Endometrial microvascular endothelial cells (primary cell): ENCODE measurements around the gene IGFL3. TPM values are rescaled to one million over a fixed set of nuclear protein-coding genes. Genes with fewer than 3 reads are reported as not detected.
"Not testable (repeated sequence)": the region's sequence is repeated elsewhere in the genome, so short reads cannot be mapped to it uniquely, and the experiment has no call there.

Source experiments
- in situ Hi-C: cut with HindIII; loops from 2 replicates; pipeline ENCODE4 v1.10.0; 2017; ENCODE audit warnings: low sequenced_read_pairs, low pct_unique_long_range_greater_than_20kb; ENCODE audit errors: inconsistent ontology term
- total RNA-seq: library from RNA; depleted of rRNA; stranded (reverse); fragments of >200 nt; gene quantifications from one replicate; pipeline ENCODE4 v1.2.3, GENCODE V29; 2015; ENCODE audit errors: inconsistent ontology term

The IGFL3 gene
- total RNA-seq, 1 donor from 2014 or later, result not detected

DNA sequence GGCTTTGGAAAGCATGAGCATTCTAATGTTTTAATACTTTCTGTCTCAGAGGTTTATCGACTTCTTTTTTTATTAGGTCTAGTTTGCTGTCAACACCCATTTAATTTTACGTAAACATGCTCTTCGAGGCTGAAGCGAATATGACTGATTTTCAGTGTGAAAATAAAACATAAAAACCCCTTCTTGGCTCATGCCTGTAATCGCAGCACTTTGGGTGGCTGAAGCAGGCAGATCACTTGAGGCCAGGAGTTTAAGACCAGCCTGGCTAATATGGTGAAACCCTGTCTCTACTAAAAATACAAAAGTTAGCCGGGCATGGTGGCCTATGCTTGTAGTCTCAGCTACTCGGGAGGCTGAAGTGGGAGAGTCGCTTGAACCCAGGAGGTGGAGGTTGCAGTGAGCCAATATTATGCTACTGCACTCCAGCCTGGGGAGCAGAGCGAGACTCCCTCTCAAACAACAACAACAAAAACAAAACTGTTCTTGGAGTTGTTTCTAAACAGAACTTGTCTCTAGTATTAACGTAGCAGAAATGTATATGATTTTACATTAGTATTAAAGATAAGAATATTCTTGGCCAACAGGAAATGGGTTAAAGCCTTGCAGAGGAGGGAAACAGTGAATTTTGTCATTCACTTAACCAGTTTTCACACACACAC, 7.1 kb upstream of the IGFL3 start:
- in situ Hi-C loops, result no loop called here

GRCh38 chr19:46126086-46126580, 1.6 kb upstream of the IGFL3 start:
- in situ Hi-C loops, result no loop called here

GRCh38 chr19:46125447-46125846, 959 bp upstream of the IGFL3 start:
- in situ Hi-C loops, result no loop called here

DNA sequence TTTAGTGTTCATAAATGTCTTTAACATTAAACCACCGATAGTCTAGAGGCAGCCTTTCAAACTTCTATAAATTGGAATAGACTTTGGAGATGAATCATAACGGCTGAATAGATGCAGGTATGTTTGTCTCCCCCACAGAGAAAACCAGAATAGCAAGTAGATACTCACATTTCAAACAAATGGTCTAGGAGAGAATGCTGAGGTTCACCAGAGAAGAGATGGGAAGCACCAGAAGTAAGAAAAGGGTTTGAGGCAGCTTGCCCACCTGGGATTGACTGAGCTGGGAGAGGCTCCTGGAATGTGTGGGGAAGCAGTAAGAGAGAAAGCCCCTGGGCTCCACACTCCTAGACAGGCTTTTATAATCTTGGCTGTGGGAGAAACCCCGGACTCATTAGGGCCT, 6.4 kb downstream of the IGFL3 start:
- in situ Hi-C loops, result no loop called here

DNA sequence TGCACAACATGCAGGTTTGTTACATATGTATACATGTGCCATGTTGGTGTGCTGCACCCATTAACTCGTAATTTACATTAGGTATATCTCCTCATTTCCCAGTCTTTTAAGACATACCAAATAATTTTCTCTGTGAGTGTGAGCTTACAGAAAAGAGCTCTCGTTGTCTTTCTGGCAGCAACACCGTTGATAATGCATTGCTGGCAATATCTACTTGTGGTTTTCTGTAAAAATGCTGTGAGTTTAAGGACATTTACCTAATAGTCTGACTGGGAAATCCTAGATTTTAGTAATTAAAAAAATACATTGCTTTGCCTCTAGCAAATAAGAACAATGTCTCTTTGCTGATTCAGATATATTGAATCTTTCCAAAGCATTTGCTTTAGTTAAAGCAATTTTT, 8.4 kb downstream of the IGFL3 start:
- in situ Hi-C loops, result no loop called here

DNA sequence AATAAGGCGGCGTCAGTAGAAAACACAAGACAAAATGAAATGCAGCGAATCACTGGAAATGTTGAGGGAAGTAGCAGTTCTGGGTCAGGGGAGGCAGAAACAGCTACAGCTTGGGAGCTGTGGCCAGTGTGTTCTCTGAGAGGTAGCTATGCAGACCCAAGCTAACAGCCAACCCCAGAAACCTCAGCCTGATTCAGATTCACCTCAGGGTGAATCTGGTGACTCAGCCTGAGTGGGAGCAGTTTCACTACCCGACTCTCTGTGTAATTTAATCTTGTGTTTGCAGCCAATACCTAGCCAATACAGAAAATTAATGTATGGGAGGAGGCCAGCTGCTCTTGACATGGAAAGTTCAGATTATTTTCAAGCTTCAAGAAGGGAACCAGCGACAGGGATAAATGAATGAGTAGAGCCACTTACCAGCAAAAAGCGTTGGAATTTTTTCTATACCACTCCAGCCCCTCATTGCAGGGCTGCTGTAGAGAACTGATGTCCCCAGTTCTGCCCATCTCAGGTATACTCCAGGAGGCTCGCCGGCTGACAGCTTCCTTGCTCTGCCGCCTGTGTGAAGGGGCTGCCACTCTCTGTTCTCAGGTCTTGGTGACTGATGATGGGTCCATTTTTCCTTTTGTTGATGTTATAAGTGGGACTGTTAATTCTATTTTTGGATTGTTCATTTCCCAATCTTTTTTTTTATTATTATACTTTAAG, 8.9 kb downstream of the IGFL3 start:
- in situ Hi-C loops, result no loop called here

- in situ Hi-C loops, result no loop called here
Observed at GRCh38 chr19:46113726-46114125, 10.8 kb downstream of the IGFL3 start.

DNA sequence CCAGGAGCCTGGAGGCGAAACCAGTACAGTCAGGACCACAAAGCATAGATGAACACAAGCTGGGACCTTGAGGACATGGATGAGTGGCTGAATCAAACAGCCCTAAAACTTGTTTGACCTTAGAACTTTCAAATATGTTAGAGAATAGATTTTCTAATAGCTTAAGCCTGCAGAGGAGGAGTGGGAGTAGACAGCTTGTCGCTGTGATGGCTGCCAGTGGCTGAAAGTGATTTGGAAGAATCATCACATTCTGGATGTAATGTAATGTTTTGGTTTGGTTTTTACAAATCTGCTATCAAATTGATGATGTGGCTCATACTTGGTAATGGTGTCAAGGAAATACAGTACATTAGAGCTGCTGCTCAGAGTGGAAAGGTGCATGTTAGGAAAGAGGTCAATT, 12.0 kb downstream of the IGFL3 start:
- in situ Hi-C loops, result no loop called here

DNA sequence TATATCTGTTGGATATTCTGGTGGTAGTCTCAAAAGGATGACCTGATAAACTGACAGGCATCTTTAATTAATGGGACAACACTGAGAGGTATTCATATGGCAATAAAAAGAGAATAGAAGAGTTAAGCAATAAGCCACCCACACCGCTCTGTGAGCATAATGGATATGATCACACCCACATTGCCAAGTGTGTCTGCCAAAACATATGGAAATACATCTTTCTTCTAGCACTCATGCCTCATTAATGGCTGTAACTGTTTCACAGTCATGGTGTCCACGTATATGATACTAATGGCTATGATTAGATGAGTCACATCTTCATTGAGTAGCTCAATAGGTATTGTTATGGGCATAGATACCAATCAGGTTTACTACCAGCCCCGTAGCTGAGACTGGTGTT, 13.1 kb downstream of the IGFL3 start:
- in situ Hi-C loops, result no loop called here

- in situ Hi-C loops, result no loop called here
Observed at GRCh38 chr19:46109876-46110275, 14.6 kb downstream of the IGFL3 start.

DNA sequence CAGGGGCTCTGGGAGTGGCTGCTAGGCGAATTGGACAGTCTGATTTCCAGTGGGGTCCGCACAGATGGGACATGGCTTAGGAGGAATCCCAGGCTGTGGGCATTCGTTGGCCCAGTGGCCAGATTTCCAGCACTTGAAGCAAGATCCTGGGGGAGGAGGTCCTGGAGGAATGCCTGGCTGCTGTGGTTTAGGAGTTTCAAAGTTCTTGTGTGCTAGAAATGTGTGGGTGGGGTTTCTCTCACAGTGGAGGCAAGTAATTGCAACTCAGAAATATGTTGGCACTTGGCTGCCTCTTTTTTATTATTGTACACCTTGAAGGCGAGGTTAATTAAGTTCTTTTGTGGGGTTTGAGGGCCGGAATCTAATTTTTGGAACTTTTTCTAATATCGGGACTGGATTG, 17.1 kb downstream of the IGFL3 start:
- in situ Hi-C loops, result no loop called here

DNA sequence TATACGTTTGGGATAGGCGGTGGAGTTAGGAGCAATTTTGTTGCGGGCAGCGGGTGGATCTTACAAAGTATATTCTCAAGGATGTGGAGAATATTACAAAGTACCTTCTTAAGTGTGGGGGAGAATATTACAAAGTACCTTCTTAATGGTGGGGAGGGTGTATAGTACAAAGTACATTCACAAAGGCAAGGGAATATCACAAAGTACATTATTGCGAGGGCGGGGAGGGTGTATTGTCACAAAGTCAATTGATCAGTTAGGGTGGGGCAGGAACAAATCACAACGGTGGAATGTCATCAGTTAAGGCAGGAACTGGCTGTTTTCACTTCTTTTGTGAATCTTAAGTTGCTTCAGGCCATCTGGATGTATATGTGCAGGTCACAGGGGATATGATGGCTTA, 22.2 kb downstream of the IGFL3 start:
- in situ Hi-C loops, result not testable (repeated sequence)

- in situ Hi-C loops, result no loop called here
Observed at GRCh38 chr19:46101293-46101692, 23.2 kb downstream of the IGFL3 start.

DNA sequence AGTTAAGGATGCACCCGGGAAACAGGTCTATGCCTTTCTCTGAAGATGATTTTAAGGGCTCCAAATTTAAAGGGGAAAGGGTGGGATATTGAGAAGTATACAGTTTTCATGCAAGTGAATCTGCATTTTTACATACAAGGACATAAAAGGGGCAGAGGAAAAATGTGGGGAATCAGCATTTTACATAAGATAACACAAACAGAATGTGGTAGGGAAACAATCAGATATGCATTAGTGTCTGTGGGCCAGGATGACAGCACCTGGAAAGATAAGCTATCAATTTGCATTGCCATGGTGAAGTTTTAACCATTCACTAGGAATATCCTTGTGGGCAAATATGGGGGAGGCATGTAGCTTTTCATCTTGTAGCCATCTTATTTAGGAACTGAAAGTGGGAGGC, 24.1 kb downstream of the IGFL3 start:
- in situ Hi-C loops, result no loop called here

- in situ Hi-C loops, result no loop called here
Observed at GRCh38 chr19:46090444-46090843, 34.0 kb downstream of the IGFL3 start.

- in situ Hi-C loops, result no loop called here
Observed at GRCh38 chr19:46089432-46089831, 35.1 kb downstream of the IGFL3 start.

DNA sequence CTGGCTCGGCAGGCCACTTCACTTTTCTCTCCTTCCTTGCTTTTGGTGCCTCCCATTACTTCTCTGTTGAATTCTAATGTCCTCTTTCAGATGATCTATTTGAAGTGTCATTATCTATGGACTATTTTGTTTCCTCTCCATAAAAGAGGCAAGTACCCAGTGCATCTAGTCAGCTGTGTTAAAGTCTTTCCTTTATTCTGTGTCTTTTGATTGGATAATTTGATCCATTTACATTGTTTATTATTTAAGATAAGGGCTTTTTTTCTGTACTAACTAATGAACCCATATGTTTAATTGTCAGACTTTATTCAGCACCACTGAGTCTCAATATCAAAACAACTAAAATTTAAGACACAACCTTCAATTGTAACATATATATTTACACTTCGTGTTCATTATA, 36.4 kb downstream of the IGFL3 start:
- in situ Hi-C loops, result no loop called here

GRCh38 chr19:46085888-46086287, 38.6 kb downstream of the IGFL3 start:
- in situ Hi-C loops, result no loop called here

DNA sequence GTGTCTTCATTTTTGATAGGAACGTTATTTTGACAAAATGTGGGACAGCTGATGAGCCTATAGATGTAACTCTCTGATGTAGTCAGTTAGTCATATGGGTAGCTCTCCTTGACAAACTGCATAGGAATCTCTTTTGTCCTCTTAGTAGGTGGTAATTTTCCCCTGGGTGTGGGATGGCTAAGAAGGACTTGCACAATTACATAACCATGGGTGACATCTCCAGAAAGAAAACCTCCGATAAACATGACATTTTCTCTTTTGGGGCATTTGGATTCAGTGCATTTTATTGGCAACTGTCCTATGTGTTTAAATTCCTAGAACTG, 41.8 kb downstream of the IGFL3 start:
- in situ Hi-C loops, result no loop called here

GRCh38 chr19:46081928-46082727, 42.4 kb downstream of the IGFL3 start:
- in situ Hi-C loops, result no loop called here
